ACC112 (cell line): ENCODE measurements around the gene WDR82.
"Not testable (repeated sequence)": the region's sequence is repeated elsewhere in the genome, so short reads cannot be mapped to it uniquely, and the experiment has no call there.

Experiments
- H2AFZ ChIP-seq: fragments of 200-600 bp; sonication (generic); one replicate; pipeline ENCODE4 v1.6.0; 2017; ENCODE audit warnings: antibody characterized with exemption, low read length; ENCODE audit not compliant: unreplicated experiment
- H3K27ac ChIP-seq: fragments of 200-600 bp; sonication (generic); 2 replicates; pipeline ENCODE4 v1.5.1; 2014; ENCODE audit warnings: low read depth, mild to moderate bottlenecking, antibody characterized with exemption, low read length, moderate library complexity
- H3K27me3 ChIP-seq: fragments of 200-600 bp; sonication (generic); 2 replicates; pipeline ENCODE4 v1.6.1; 2014; ENCODE audit warnings: mild to moderate bottlenecking, antibody characterized with exemption, low read length, moderate library complexity, mixed read lengths; ENCODE audit not compliant: insufficient read depth
- H3K36me3 ChIP-seq: fragments of 200-600 bp; sonication (generic); 2 replicates; pipeline ENCODE4 v1.6.1; 2016; ENCODE audit warnings: mild to moderate bottlenecking, antibody characterized with exemption, low read length, moderate library complexity, mixed read lengths; ENCODE audit not compliant: insufficient read depth
- H3K4me1 ChIP-seq: fragments of 200-600 bp; sonication (generic); one replicate; pipeline ENCODE4 v1.6.1; 2016; ENCODE audit warnings: low read length, mixed read lengths; ENCODE audit not compliant: insufficient read depth, unreplicated experiment, control insufficient read depth
- H3K4me3 ChIP-seq: fragments of 200-600 bp; sonication (generic); 2 replicates; pipeline ENCODE4 v1.5.1; 2014; ENCODE audit warnings: mild to moderate bottlenecking, low read depth, low read length
- H3K79me2 ChIP-seq: fragments of 200-600 bp; sonication (generic); one replicate; pipeline ENCODE4 v1.6.0; 2016; ENCODE audit warnings: low read length; ENCODE audit not compliant: control insufficient read depth, unreplicated experiment, insufficient read depth

The WDR82 gene

DNA sequence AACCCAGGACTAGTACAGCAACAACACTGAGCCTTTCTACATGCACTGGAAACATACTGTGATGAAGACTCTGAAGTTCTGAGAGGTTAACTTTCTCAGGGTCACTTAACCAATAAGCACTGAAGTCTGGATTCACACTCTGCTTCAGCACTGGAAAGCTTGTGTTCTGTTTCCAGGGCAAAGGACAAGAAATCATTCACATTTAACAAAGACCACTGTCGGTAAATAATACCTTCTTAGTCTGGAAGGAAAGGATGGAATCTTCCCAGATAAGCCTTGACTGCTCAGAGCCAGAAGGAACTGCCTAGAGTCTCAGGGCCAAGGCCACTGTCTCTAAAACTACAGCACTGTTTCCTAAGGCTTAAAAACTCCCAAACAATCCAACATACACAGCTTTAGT is 4.9 kb upstream of the WDR82 start:
- Histone ChIP-seq H3K4me3 (no peak overlapping the region), H3K27me3 (no peaks in the 10 kb centered on the region), H3K4me1 (peaks cover 37% of the 10 kb centered on the region), H3K36me3 (no peaks in the 10 kb centered on the region), H3K79me2 (peaks cover 3% of the 10 kb centered on the region), H2AFZ (no peak overlapping the region), H3K27ac (peak overlapping the region; percentile 11; the same call in 1 of the 2 replicates)

DNA sequence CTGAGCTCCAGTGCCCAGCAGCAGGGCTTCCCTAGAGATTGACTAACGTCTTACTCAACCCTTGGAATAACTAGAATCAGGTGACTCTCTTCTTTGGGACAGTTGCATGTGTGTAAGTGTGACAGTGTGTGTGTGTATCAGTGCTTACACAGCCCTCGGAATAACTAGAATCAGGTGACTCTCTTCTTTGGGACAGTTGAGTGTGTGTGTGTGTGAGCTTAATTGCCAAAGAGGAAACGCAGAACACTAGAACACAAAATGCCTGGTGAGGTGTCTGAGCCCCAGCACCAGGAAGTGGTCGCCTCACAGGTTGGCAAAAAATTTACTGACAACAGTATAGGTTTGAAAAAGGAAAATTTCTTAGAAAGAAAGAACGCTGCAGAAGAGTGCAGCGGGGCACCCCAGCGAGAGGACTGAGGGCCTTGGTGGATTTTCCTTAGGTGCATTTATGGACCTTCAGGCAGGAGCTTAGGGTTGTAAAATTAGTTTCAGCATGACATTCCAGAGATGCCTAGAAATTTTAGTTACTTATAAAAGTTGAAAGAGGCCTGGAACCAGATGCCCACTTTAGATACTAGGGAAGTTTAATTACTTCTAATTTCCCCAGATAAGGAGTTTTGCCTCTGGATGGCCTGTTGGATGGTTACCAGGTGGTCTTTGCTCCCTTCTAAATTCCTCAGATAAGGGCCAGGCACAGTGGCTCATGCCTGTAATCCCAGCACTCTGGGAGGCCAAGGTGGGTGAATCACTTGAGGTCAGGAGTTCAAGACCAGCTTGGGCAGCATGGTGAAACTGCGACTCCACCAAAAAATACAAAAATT is 3.7 kb upstream of the WDR82 start:
- H3K4me1 ChIP-seq, result peaks cover 37% of the 10 kb centered on the region

DNA sequence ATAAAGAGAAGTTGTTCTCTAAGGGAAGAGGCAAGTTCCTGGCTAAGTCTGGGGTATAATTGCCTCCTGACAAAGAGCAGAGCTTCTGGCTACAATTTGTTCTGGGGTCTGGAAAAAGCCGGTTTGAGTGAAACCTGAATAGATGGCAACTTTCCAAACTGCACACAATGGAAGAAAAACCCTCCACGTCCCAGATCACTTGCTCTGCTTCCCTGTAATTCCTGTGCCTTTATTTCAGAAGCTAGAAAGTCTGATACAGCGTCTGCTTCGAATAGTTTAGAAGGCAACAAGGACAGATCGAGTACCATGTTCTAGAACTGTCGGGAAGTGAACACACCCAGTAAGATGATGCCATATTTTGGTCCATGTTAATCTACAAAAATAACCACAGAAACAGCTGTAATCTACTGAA is 1.6 kb upstream of the WDR82 start:
- H3K27ac ChIP-seq, result peak overlapping the region; percentile 53
- H3K4me3 ChIP-seq, result peak overlapping the region; percentile 94
- peak overlapping the region; percentile 54 for H2AFZ ChIP-seq

More for the DNA sequence above, 3.7 kb upstream of the WDR82 start:
- H3K27me3 ChIP-seq, result no peaks in the 10 kb centered on the region
- no peak overlapping the region for H3K4me3 ChIP-seq
- H3K79me2 ChIP-seq, result peaks cover 13% of the 10 kb centered on the region
- no peak overlapping the region for H2AFZ ChIP-seq
- H3K36me3 ChIP-seq, result no peaks in the 10 kb centered on the region
- H3K27ac ChIP-seq, result 0 out of 2 replicates have a peak overlapping the region, but pooled peaks have one; percentile 12

DNA sequence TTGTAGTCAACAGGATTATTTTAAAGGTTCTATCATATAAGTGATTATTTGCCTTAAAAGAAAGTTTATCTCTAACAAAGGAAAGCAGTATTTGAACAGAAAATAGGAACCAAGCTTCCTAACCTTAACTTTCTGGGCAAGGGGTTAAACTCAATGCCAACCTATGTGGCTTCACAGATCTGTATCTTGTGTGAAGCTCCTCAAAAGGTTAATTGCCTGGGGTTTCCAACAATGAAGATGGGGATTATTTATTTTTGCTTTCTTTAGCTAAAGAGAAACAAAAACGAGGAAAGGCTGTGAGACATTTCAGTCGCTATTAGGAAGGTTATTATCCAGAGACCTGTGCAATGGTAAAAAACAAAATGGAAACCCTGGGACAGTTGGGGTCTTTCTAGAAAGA is 1.1 kb upstream of the WDR82 start:
- H3K27ac ChIP-seq, result peak overlapping the region; percentile 53
- peaks cover 39% of the 10 kb centered on the region for H3K4me1 ChIP-seq
- peak overlapping the region; percentile 54 for H2AFZ ChIP-seq
- no peaks in the 10 kb centered on the region for H3K27me3 ChIP-seq
- peak overlapping the region; percentile 94 for H3K4me3 ChIP-seq
- no peaks in the 10 kb centered on the region for H3K36me3 ChIP-seq
- peaks cover 39% of the 10 kb centered on the region for H3K79me2 ChIP-seq

More for the DNA sequence above, 1.6 kb upstream of the WDR82 start:
- Histone ChIP-seq H3K36me3 (no peaks in the 10 kb centered on the region), H3K27me3 (no peaks in the 10 kb centered on the region), H3K79me2 (peaks cover 34% of the 10 kb centered on the region), H3K4me1 (peaks cover 39% of the 10 kb centered on the region)

DNA sequence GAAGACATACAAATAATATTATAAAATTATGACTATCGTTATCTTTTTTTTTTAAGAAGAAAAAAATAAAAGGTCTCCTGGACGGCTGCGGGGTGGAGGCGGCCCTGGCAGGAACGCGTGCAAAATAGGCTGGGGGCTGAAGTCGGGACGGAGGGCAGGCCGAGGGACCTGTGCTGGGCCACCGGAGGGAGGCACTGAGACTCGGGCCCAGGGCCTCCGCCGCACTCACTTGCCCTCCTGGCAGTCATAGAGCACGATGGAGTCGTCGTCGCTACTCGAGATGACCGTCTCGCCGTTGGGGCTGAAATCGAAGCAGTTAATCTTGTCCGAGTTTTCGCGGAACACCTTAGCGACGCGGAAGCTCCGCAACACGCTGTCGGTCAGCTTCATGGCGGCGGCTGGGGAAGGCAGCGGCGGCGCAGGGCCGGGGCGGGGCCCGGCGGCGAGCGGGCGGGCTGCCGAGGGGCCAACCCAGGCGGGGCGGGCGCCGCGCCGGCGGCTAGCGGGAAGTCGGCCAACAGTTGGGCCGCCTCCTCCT is 408 bp downstream of the WDR82 start:
- Histone ChIP-seq H3K4me1 (peaks cover 39% of the 10 kb centered on the region), H2AFZ (peak overlapping the region; percentile 59)

DNA sequence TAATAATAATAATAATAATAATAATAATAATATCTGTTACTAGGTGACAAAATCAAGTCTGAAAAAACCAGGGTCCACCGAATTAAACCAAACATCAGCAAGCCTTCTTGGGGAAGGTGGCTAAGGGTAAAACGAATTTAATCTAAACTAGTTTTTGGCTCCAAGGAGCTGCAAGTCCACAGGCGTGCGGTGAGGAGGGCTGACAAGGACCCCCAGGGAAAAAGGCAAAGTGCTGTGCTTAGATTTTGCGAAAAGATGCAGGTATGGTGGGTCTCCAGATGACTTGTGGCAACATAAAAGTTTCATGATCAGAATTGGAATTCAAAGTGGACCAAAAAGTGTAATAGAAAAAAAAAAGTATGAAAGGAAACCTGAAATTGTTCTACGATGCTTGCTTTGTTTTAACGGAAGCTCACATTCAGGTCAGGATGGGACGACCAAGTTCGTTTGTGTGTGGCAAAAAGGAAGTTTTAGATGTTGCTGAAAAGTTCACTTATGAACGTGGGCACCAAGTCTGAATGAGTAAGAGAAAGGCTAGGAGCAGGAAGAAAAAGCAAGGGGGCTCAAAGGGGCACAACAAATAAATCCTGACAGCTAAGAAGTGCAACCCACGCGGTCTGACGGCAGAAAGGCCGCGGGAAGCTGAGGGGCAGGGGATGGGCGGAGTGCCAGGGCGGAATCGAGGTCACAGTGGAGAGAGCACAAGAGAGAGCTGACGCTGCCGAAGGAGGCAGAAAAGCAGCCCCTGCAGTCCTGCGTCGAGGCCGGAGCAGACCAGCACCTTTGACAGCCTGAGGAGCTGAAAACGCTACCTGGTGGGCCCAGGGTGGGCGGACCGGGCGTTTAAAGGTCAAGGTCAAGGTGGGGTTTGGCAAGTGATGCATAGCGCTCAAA is 1.1 kb downstream of the WDR82 start:
- peaks cover 12% of the 10 kb centered on the region for H3K36me3 ChIP-seq
- H3K27me3 ChIP-seq, result no peaks in the 10 kb centered on the region
- H3K4me3 ChIP-seq, result peak overlapping the region; percentile 94
- H2AFZ ChIP-seq, result no peak overlapping the region
- peaks cover 39% of the 10 kb centered on the region for H3K4me1 ChIP-seq
- peak overlapping the region; percentile 92 for H3K27ac ChIP-seq
- H3K79me2 ChIP-seq, result peaks cover 61% of the 10 kb centered on the region

More for the DNA sequence above, 408 bp downstream of the WDR82 start:
- Histone ChIP-seq H3K4me3 (peak overlapping the region; percentile 94), H3K27ac (peak overlapping the region; percentile 92), H3K36me3 (peaks cover 7% of the 10 kb centered on the region; the same call in 1 of the 2 replicates), H3K79me2 (peaks cover 55% of the 10 kb centered on the region), H3K27me3 (no peaks in the 10 kb centered on the region)

DNA sequence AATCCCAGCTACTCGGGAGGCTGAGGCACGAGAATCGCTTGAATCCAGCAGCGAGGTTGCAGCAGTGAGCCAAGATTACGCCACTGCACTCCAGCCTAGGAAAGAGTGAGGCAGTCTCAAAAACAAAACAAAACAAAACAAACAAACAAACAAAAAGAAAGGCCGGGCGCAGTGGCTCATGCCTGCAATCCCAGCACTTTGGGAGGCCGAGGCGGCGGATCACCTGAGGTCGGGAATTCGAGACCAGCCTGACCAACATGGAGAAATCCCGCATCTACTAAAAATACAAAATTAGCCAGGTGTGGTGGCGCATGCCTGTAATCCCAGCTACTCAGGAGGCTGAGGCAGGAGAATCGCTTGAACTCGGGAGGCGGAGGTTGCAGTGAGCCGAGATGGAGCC is 3.7 kb downstream of the WDR82 start:
- not testable (repeated sequence) for H3K27me3 ChIP-seq, H3K4me3 ChIP-seq, H3K27ac ChIP-seq, H2AFZ ChIP-seq
- H3K4me1 ChIP-seq, result peaks cover 51% of the 10 kb centered on the region
- H3K79me2 ChIP-seq, result peaks cover 86% of the 10 kb centered on the region
- H3K36me3 ChIP-seq, result peaks cover 23% of the 10 kb centered on the region

DNA sequence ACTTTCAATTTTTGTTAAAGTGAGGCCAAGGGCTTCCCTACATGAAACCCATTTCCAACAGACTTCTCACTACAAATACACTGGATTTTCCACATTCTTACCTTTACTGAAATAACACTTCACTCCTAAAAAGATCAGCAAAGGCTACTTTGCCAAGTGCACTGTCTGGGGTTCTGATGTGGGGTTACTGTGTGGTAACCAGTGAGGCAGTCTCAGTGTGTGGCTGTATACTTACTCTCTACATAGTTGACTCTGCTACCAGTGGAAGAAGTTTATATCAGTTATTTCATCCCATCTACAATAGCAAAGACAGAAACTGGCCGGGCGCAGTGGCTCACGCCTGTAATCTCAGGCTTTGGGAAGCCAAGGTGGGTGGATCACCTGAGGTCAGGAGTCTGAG is 5.6 kb downstream of the WDR82 start:
- Histone ChIP-seq H3K4me1 (peaks cover 44% of the 10 kb centered on the region), H3K36me3 (peaks cover 26% of the 10 kb centered on the region), H2AFZ (no peak overlapping the region), H3K4me3 (no peak overlapping the region), H3K79me2 (peaks cover 96% of the 10 kb centered on the region), H3K27ac (no peak overlapping the region), H3K27me3 (no peaks in the 10 kb centered on the region)

DNA sequence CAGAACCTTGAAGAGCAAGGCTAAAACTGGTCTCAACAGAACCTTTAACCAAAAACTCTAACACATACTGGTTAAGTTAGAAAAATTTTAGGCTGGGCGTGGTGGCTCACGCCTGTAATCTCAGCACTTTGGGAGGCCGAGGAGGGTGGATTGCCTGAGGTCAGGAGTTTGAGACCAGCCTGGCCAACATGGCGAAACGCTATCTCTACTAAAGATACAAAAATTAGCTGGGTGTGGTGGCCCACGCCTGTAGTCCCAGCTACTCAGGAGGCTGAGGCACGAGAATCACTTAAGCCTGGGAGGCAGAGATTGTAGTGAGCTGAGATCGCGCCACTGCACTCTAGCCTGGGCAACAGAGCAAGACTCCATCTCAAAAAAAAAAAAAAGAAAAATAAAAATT is 6.3 kb downstream of the WDR82 start:
- H3K27me3 ChIP-seq, H3K27ac ChIP-seq, H2AFZ ChIP-seq, H3K4me3 ChIP-seq: not testable (repeated sequence)
- H3K36me3 ChIP-seq, result peaks cover 33% of the 10 kb centered on the region
- peaks cover 44% of the 10 kb centered on the region for H3K4me1 ChIP-seq
- peaks cover 95% of the 10 kb centered on the region for H3K79me2 ChIP-seq

DNA sequence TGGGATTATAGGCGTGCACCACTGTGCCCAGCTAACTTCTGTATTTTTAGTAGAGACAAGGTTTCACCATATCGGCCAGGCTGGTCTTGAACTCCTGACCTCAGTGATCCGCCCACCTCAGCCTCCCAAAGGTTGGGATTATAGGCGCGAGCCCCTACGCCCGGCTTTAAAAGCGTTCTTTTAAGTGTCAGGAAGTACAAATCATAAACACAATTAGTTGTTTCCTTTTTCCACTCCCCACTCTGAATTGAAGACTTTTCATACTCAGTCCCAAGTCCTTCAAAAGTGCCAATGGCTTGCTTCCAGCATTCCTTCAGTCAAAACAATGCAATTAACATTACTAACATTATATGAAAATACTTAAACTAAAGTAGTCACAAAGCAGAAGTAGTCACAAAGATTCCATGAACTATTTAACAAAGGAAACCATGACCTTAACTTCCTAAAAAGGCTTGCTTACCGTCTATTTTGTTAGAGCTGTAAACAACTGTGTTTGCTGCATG is 8.1 kb downstream of the WDR82 start:
- Histone ChIP-seq H3K27me3 (no peaks in the 10 kb centered on the region), H3K36me3 (peaks cover 46% of the 10 kb centered on the region), H3K79me2 (peaks cover 88% of the 10 kb centered on the region), H3K27ac (peak overlapping the region; percentile 5; the same call in 1 of the 2 replicates), H2AFZ (no peak overlapping the region), H3K4me1 (peaks cover 37% of the 10 kb centered on the region), H3K4me3 (no peak overlapping the region)
